GM21786 (cell line): Measurements from ENCODE around the gene HOXA5.

Experiments used
- ATAC-seq: cut with Tn5 transposase; IDR thresholded peaks from one replicate; pipeline ENCODE4 v1.9.1; 2021; ENCODE audit not compliant: unreplicated experiment

HOXA5 gene

GRCh38 chr7:27171637-27172314 is 28.3 kb upstream of the HOXA5 start:
- no peak for ATAC-seq

- no peak for ATAC-seq
Measured at GRCh38 chr7:27171325-27171636, 27.8 kb upstream of the HOXA5 start.

GRCh38 chr7:27170426-27171324 is 27.2 kb upstream of the HOXA5 start:
- no peak for ATAC-seq

- no peak for ATAC-seq
Measured at GRCh38 chr7:27169658-27170425, 26.4 kb upstream of the HOXA5 start.

- no peak for ATAC-seq
Measured at GRCh38 chr7:27168265-27168947, 24.9 kb upstream of the HOXA5 start.

- ATAC-seq, result no peak
Measured at GRCh38 chr7:27167916-27168264, 24.4 kb upstream of the HOXA5 start.

- no peak for ATAC-seq
Measured at GRCh38 chr7:27166531-27167505, 23.3 kb upstream of the HOXA5 start.

GRCh38 chr7:27165996-27166530 is 22.6 kb upstream of the HOXA5 start:
- ATAC-seq, result no peak

- ATAC-seq, result no peak
Measured at GRCh38 chr7:27165089-27165995, 21.9 kb upstream of the HOXA5 start, which contains the start of gene HOXA9. HOXA9 (minus strand) TSS chr7:27165537; CDS start chr7:27165457, 80 bp downstream.

- ATAC-seq, result no peak
Measured at GRCh38 chr7:27164367-27165088, 21.0 kb upstream of the HOXA5 start.

GRCh38 chr7:27164045-27164366 is 20.5 kb upstream of the HOXA5 start:
- ATAC-seq, result no peak

- no peak for ATAC-seq
Measured at GRCh38 chr7:27163288-27164044, 20.0 kb upstream of the HOXA5 start.

- no peak for ATAC-seq
Measured at GRCh38 chr7:27162561-27163287, 19.2 kb upstream of the HOXA5 start.

GRCh38 chr7:27161721-27162560 is 18.5 kb upstream of the HOXA5 start:
- no peak for ATAC-seq

- ATAC-seq, result no peak
Measured at GRCh38 chr7:27161214-27161720, 17.8 kb upstream of the HOXA5 start.
